GM23338 (cell line): Measurements from ENCODE around the gene HECTD1. TPM values are rescaled to one million over a fixed set of nuclear protein-coding genes. Genes with fewer than 3 reads are reported as not detected.
"Not testable (repeated sequence)": the region's sequence is repeated elsewhere in the genome, so short reads cannot be mapped to it uniquely, and the experiment has no call there.

Experiments
- ATAC-seq: fragments of 200-7000 bp; cut with Tn5 transposase; 3 replicates; pipeline ENCODE4 v1.9.1; 2020
- DNase-seq: peaks from one replicate; pipeline ENCODE4 v3.0.0-alpha.2; 2015; ENCODE audit warnings: low spot score
- H2AFZ ChIP-seq: fragments of 200-600 bp; sonication (generic); 2 replicates; pipeline ENCODE4 v1.8.0; 2016; ENCODE audit warnings: antibody characterized with exemption, mild to moderate bottlenecking, moderate library complexity
- H3F3A ChIP-seq: fragments of 200-600 bp; sonication (generic); replicated peaks from 2 replicates; pipeline ENCODE4 v1.8.0; 2017; ENCODE audit warnings: antibody characterized with exemption, mixed run types, low read depth
- H3K27ac ChIP-seq: fragments of 200-600 bp; sonication (generic); 2 replicates; pipeline ENCODE4 v1.6.1; 2016; ENCODE audit warnings: low read depth
- H3K27me3 ChIP-seq: fragments of 200-600 bp; sonication (generic); 2 replicates; pipeline ENCODE4 v1.8.0; 2016; ENCODE audit warnings: mild to moderate bottlenecking, mixed run types, moderate library complexity; ENCODE audit not compliant: insufficient read depth
- H3K36me3 ChIP-seq: fragments of 200-600 bp; sonication (generic); 2 replicates; pipeline ENCODE4 v1.8.0; 2016; ENCODE audit warnings: mild to moderate bottlenecking; ENCODE audit not compliant: insufficient read depth
- H3K4me1 ChIP-seq: fragments of 200-600 bp; sonication (generic); 2 replicates; pipeline ENCODE4 v1.8.0; 2016; ENCODE audit warnings: mild to moderate bottlenecking, moderate library complexity; ENCODE audit not compliant: insufficient read depth
- H3K4me2 ChIP-seq: fragments of 200-600 bp; sonication (generic); 2 replicates; pipeline ENCODE4 v1.7.1; 2017; ENCODE audit warnings: mixed run types
- H3K4me3 ChIP-seq: fragments of 200-600 bp; sonication (generic); 2 replicates; pipeline ENCODE4 v1.6.1; 2016; ENCODE audit warnings: mixed run types
- H3K79me2 ChIP-seq: fragments of 200-600 bp; sonication (generic); replicated peaks from 2 replicates; pipeline ENCODE4 v1.8.0; 2017; ENCODE audit warnings: mild to moderate bottlenecking; ENCODE audit not compliant: insufficient read depth
- H3K9me2 ChIP-seq: fragments of 200-600 bp; sonication (generic); 2 replicates; pipeline ENCODE4 v1.8.0; 2017; ENCODE audit not compliant: insufficient read depth
- H4K20me1 ChIP-seq: fragments of 200-600 bp; sonication (generic); replicated peaks from 2 replicates; pipeline ENCODE4 v1.8.0; 2017; ENCODE audit warnings: mild to moderate bottlenecking; ENCODE audit not compliant: insufficient read depth
- H3K27ac Mint-ChIP-seq: 2 replicates; pipeline ENCODE4 v1.8.0; 2020; ENCODE audit warnings: inconsistent platforms, mild to moderate bottlenecking, moderate library complexity, mixed read lengths
- H3K27me3 Mint-ChIP-seq: 3 replicates; pipeline ENCODE4 v1.8.0; 2022; ENCODE audit warnings: low read depth, mild to moderate bottlenecking, moderate library complexity, mixed read lengths, inconsistent platforms; ENCODE audit not compliant: insufficient read depth, poor library complexity
- H3K36me3 Mint-ChIP-seq: 3 replicates; pipeline ENCODE4 v1.8.0; 2021; ENCODE audit warnings: low read depth, mild to moderate bottlenecking, inconsistent platforms, moderate library complexity, mixed read lengths
- H3K4me1 Mint-ChIP-seq: 3 replicates; pipeline ENCODE4 v1.8.0; 2020; ENCODE audit warnings: mild to moderate bottlenecking, inconsistent platforms, mixed read lengths
- H3K4me3 Mint-ChIP-seq: 3 replicates; pipeline ENCODE4 v1.8.0; 2021; ENCODE audit warnings: moderate library complexity, mild to moderate bottlenecking, inconsistent platforms, mixed read lengths
- H3K9me3 Mint-ChIP-seq: 3 replicates; pipeline ENCODE4 v1.8.0; 2020; ENCODE audit warnings: moderate library complexity, mild to moderate bottlenecking, inconsistent platforms, mixed read lengths
- REST ChIP-seq: IDR thresholded peaks from one replicate; pipeline ENCODE4 v1.6.1; 2018; ENCODE audit warnings: antibody characterized with exemption; ENCODE audit not compliant: unreplicated experiment
- ZNF114 ChIP-seq: fragments of 250-450 bp; sonication (Bioruptor Pico); IDR thresholded peaks from 2 replicates; pipeline ENCODE4 v1.5.0; 2020; ENCODE audit warnings: mild to moderate bottlenecking, moderate library complexity
- ZNF462 ChIP-seq: fragments of 250-450 bp; sonication (Bioruptor Pico); IDR thresholded peaks from 2 replicates; pipeline ENCODE4 v1.5.0; 2020; ENCODE audit warnings: mild to moderate bottlenecking, moderate library complexity
- polyA plus RNA-seq: library from polyadenylated mRNA; unstranded; fragments of >200 nt; fragmentation: Nextera tagmentation; extraction: Ambion mirVana; gene quantifications from 2 replicates; pipeline ENCODE4 v1.2.1, GENCODE V29; 2016
- total RNA-seq: library from RNA; depleted of rRNA; stranded (reverse); fragments of >200 nt; shearing (Covaris generic); gene quantifications from 2 replicates; pipeline ENCODE4 v1.2.3, GENCODE V29; 2014

Gene HECTD1
- total and polyA plus RNA-seq, 2 experiments from 2014 or later = 42.1 to 132 TPM

- TF ChIP-seq ZNF462 (CRISPR knock-in tag) (no peak), REST (no peak), ZNF114 (CRISPR knock-in tag) (no peak)
Measured at GRCh38 chr14:31243860-31244259, 36.3 kb upstream of the HECTD1 start (continued).

DNA sequence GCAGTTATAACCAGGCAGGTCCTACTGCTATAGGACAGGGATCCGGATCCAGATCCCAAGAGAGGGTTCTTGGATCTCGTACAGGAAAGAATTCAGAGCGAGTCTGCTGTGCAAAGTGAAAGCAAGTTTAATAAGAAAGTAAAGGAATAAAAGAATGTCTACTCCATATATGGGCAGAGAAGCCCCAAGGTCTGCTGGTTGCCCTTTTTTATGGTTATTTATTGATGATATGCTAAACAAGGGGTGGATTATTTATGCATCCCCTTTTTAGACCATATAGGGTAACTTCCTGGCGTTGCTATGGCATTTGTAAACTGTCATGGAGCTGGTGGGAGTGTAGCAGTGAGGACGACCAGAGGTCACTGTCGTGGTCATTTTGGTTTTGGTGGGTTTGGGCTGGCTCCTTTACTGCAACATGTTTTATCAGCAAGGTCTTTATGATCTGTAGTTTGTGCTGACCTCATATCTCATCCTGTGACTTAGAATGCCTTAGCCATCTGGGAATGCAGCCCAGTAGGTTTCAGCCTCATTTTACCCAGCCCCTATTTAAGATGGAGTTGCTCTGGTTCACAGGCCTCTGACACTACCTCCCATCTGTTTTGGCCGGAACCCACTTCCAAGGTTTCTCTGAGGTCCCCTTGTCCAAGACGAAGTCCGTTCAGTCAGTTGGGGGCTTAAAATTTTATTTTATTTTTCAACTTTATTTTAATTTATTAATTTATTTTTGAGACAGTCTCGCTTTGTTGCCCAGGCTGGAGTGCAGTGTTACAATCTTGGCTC lies 34.8 kb upstream of the HECTD1 start:
- not testable (repeated sequence) for H2AFZ ChIP-seq, H3K9me2 ChIP-seq, DNase-seq, H3K4me2 ChIP-seq, H4K20me1 ChIP-seq, H3K9me3 Mint-ChIP-seq, H3K79me2 ChIP-seq, H3K4me3 ChIP-seq, H3F3A ChIP-seq, H3K36me3 ChIP-seq, H3K4me3 Mint-ChIP-seq, H3K4me1 ChIP-seq, H3K36me3 Mint-ChIP-seq, ATAC-seq, H3K27ac ChIP-seq, H3K27me3 ChIP-seq
- peaks cover 11% of the 10 kb centered on the region for H3K27me3 Mint-ChIP-seq
- peak overlapping the region; percentile 34; the same call in 1 of the 2 replicates for H3K27ac Mint-ChIP-seq
- peaks cover 12% of the 10 kb centered on the region for H3K4me1 Mint-ChIP-seq
